Measurements from ENCODE around the gene ABTB2.

The ABTB2 gene

GRCh38 chr11:34169686-34170085 is 188.1 kb downstream of the ABTB2 start:
- DNase-seq (ENCODE audit: low read depth, low spot score) = no peak

- no peak for DNase-seq (ENCODE audit: low read depth, low spot score)
Measured at GRCh38 chr11:34168642-34169420, 189.0 kb downstream of the ABTB2 start.

GRCh38 chr11:34167961-34168360 is 189.8 kb downstream of the ABTB2 start:
- DNase-seq (ENCODE audit: low read depth, low spot score) = no peak

GRCh38 chr11:34166806-34167740 is 190.7 kb downstream of the ABTB2 start:
- DNase-seq (ENCODE audit: low read depth, low spot score) = no peak

- no peak for DNase-seq (ENCODE audit: low read depth, low spot score)
Measured at GRCh38 chr11:34165786-34166555, 191.8 kb downstream of the ABTB2 start.

GRCh38 chr11:34165121-34165520 is 192.7 kb downstream of the ABTB2 start:
- DNase-seq (ENCODE audit: low read depth, low spot score) = no peak

- no peak for DNase-seq (ENCODE audit: low read depth, low spot score)
Measured at GRCh38 chr11:34162856-34163255, 195.0 kb downstream of the ABTB2 start.

- DNase-seq (ENCODE audit: low read depth, low spot score) = no peak
Measured at GRCh38 chr11:34162493-34162820, 195.4 kb downstream of the ABTB2 start.

- no peak for DNase-seq (ENCODE audit: low read depth, low spot score)
Measured at GRCh38 chr11:34161812-34162492, 195.9 kb downstream of the ABTB2 start.

- no peak for DNase-seq (ENCODE audit: low read depth, low spot score)
Measured at GRCh38 chr11:34161361-34161760, 196.4 kb downstream of the ABTB2 start.

- DNase-seq (ENCODE audit: low read depth, low spot score) = no peak
Measured at GRCh38 chr11:34160791-34161190, 197.0 kb downstream of the ABTB2 start.

- no peak for DNase-seq (ENCODE audit: low read depth, low spot score)
Measured at GRCh38 chr11:34160049-34160721, 197.6 kb downstream of the ABTB2 start.

- DNase-seq (ENCODE audit: low read depth, low spot score) = no peak
Measured at GRCh38 chr11:34158661-34159060, 199.1 kb downstream of the ABTB2 start.

GRCh38 chr11:34157163-34157562 is 200.6 kb downstream of the ABTB2 start:
- DNase-seq (ENCODE audit: low read depth, low spot score) = no peak

GRCh38 chr11:34155757-34156062 is 202.1 kb downstream of the ABTB2 start:
- no peak for DNase-seq (ENCODE audit: low read depth, low spot score)

- DNase-seq (ENCODE audit: low read depth, low spot score) = no peak
Measured at GRCh38 chr11:34155057-34155756, 202.6 kb downstream of the ABTB2 start.

- no peak for DNase-seq (ENCODE audit: low read depth, low spot score)
Measured at GRCh38 chr11:34154059-34154875, 203.5 kb downstream of the ABTB2 start.

GRCh38 chr11:34151916-34152845 is 205.6 kb downstream of the ABTB2 start:
- no peak for DNase-seq (ENCODE audit: low read depth, low spot score)
